ENCODE measurements around the gene C1QTNF3.

Gene C1QTNF3

DNA sequence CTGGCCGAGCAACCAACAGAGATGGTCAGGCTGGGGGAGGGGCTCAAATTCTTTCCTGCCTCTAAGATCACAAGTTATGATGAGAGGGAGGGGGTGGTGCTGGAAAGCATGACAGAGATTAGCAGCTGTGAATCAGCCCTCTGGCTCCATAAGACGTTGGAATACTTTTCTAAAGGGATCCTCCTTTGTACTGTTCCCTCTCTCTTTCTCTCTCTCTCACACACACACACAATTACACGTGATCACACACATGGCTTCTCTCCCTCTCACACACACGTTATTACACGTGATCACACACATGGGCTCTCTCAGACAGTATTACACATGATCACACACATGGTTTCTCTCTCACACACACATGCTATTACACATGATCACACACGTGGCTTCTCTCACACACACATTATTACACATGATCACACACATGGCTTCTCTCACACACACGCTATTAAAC lies 58.3 kb downstream of the C1QTNF3 start, which contains the start of gene SLC45A2:
SLC45A2 (minus strand) TSS at position 23 of the 454 bp plus-strand sequence. CDS start 110 bp downstream, outside the sequence.
- Histone ChIP-seq H3K27ac (ENCODE audit: low read depth in 2 of 2, low read length in 2 of 2) (no peak within 1 kb of the TSS), H3K9ac (ENCODE audit: low read depth in 1 of 2, low read length in 2 of 2) (no peak within 1 kb of the TSS), H3K4me1 (ENCODE audit: control insufficient read depth in 2 of 2, insufficient read depth in 2 of 2, low read length in 2 of 2) (no peaks in the 10 kb centered on the region), H3K36me3 (ENCODE audit: control insufficient read depth in 2 of 2, insufficient read depth in 2 of 2, low read length in 2 of 2) (peaks cover 22 to 23% of the 10 kb centered on the region in 2 donors), H3K9me3 (ENCODE audit: control insufficient read depth in 2 of 2, low read length in 2 of 2) (no peaks in the 10 kb centered on the region), H3K4me3 (ENCODE audit: low read length in 2 of 2) (no peak within 1 kb of the TSS), H3K27me3 (ENCODE audit: control insufficient read depth in 2 of 2, insufficient read depth in 2 of 2, low read length in 2 of 2) (no peaks in the 10 kb centered on the region)

GRCh38 chr5:33984178-33984577 lies 58.8 kb downstream of the C1QTNF3 start:
- H3K4me3 ChIP-seq (ENCODE audit: low read length in 2 of 2): no peak overlapping the region
- H3K27ac ChIP-seq (ENCODE audit: low read depth in 2 of 2, low read length in 2 of 2): no peak overlapping the region
- no peak overlapping the region for H3K9ac ChIP-seq (ENCODE audit: low read depth in 1 of 2, low read length in 2 of 2)

DNA sequence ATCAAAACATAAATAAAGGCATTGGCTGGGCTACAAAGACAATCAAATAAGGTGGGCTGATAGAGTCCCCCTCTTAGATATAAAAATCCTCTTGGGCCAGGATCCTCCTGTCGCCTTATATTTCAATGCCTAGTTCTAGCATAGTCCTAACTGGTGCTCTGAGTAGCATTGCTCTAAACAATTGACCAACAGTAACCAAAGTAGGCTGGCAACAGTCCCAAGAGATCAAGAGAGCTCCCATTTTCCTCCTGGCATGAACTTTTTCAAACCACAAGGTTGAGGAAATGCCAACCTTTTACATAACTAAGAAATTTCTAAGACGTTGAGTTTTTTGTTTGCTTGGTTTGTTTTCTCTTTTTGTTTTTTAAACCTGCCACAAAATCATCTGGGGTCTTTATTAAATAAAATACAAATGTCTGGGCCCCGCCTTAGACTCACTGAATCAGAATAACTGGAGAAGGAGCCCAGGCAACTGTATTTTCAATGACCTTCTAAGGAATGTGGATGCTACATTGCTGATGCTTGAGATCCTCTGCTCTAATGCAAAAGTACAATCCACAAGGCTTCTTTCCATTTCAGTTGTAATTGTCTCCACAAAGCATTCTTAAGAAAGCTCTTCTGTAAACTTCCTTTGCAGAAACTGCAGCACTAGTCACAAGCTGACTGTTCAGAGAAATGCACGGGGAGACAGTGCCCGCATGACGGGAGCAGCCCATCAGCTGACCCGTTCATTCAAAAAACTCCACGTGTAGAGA lies 61.4 kb downstream of the C1QTNF3 start:
- no peak overlapping the region for H3K27ac ChIP-seq (ENCODE audit: low read depth in 2 of 2, low read length in 2 of 2)
- H3K4me1 ChIP-seq (ENCODE audit: control insufficient read depth in 2 of 2, insufficient read depth in 2 of 2, low read length in 2 of 2): no peaks in the 10 kb centered on the region
- no peak overlapping the region for H3K9ac ChIP-seq (ENCODE audit: low read depth in 1 of 2, low read length in 2 of 2)
- no peak overlapping the region for H3K4me3 ChIP-seq (ENCODE audit: low read length in 2 of 2)
- peaks cover 0 to 1% of the 10 kb centered on the region in 2 donors for H3K36me3 ChIP-seq (ENCODE audit: control insufficient read depth in 2 of 2, insufficient read depth in 2 of 2, low read length in 2 of 2)
- no peaks in the 10 kb centered on the region for H3K27me3 ChIP-seq (ENCODE audit: control insufficient read depth in 2 of 2, insufficient read depth in 2 of 2, low read length in 2 of 2)
- H3K9me3 ChIP-seq (ENCODE audit: control insufficient read depth in 2 of 2, low read length in 2 of 2): no peaks in the 10 kb centered on the region

More at GRCh38 chr5:33984178-33984577, 58.8 kb downstream of the C1QTNF3 start:
- no peaks in the 10 kb centered on the region for H3K9me3 ChIP-seq (ENCODE audit: control insufficient read depth in 2 of 2, low read length in 2 of 2)
- no peaks in the 10 kb centered on the region for H3K4me1 ChIP-seq (ENCODE audit: control insufficient read depth in 2 of 2, insufficient read depth in 2 of 2, low read length in 2 of 2)
- no peaks in the 10 kb centered on the region for H3K27me3 ChIP-seq (ENCODE audit: control insufficient read depth in 2 of 2, insufficient read depth in 2 of 2, low read length in 2 of 2)
- peaks cover 20 to 22% of the 10 kb centered on the region in 2 donors for H3K36me3 ChIP-seq (ENCODE audit: control insufficient read depth in 2 of 2, insufficient read depth in 2 of 2, low read length in 2 of 2)

DNA sequence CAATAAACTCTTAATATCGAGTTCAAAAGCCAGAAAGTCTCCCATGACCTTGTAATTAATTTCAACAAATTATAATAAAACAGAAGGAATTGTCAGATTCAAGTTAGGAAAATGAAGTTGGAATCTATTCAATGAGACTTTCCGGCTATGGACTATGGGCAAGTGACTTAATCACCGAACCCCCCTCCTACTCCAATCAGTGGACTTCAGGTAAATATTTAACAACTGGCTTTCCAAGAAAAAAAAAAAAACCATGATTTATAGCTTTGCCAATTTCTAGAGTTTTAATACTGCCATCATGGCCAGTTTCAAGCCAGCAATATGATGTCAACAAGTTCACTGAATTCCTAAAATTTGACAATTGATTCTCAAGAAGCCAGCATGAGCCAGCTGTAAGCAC lies 63.0 kb downstream of the C1QTNF3 start:
- no peaks in the 10 kb centered on the region for H3K27me3 ChIP-seq (ENCODE audit: control insufficient read depth in 2 of 2, insufficient read depth in 2 of 2, low read length in 2 of 2)
- H3K4me1 ChIP-seq (ENCODE audit: control insufficient read depth in 2 of 2, insufficient read depth in 2 of 2, low read length in 2 of 2): no peaks in the 10 kb centered on the region
- H3K27ac ChIP-seq (ENCODE audit: low read depth in 2 of 2, low read length in 2 of 2): no peak overlapping the region
- H3K9me3 ChIP-seq (ENCODE audit: control insufficient read depth in 2 of 2, low read length in 2 of 2): no peaks in the 10 kb centered on the region
- H3K4me3 ChIP-seq (ENCODE audit: low read length in 2 of 2): no peak overlapping the region
- no peaks in the 10 kb centered on the region for H3K36me3 ChIP-seq (ENCODE audit: control insufficient read depth in 2 of 2, insufficient read depth in 2 of 2, low read length in 2 of 2)
- no peak overlapping the region for H3K9ac ChIP-seq (ENCODE audit: low read depth in 1 of 2, low read length in 2 of 2)

GRCh38 chr5:33978306-33978705 lies 64.7 kb downstream of the C1QTNF3 start:
- H3K27ac ChIP-seq (ENCODE audit: low read depth in 2 of 2, low read length in 2 of 2): no peak overlapping the region
- H3K4me3 ChIP-seq (ENCODE audit: low read length in 2 of 2): no peak overlapping the region
- H3K9ac ChIP-seq (ENCODE audit: low read depth in 1 of 2, low read length in 2 of 2): no peak overlapping the region
- H3K9me3 ChIP-seq (ENCODE audit: control insufficient read depth in 2 of 2, low read length in 2 of 2): no peaks in the 10 kb centered on the region
- no peaks in the 10 kb centered on the region for H3K36me3 ChIP-seq (ENCODE audit: control insufficient read depth in 2 of 2, insufficient read depth in 2 of 2, low read length in 2 of 2)
- H3K4me1 ChIP-seq (ENCODE audit: control insufficient read depth in 2 of 2, insufficient read depth in 2 of 2, low read length in 2 of 2): no peaks in the 10 kb centered on the region
- H3K27me3 ChIP-seq (ENCODE audit: control insufficient read depth in 2 of 2, insufficient read depth in 2 of 2, low read length in 2 of 2): no peaks in the 10 kb centered on the region

- no peaks in the 10 kb centered on the region for H3K27me3 ChIP-seq (ENCODE audit: control insufficient read depth in 2 of 2, insufficient read depth in 2 of 2, low read length in 2 of 2)
These were observed 66.7 kb downstream of the C1QTNF3 start for GRCh38 chr5:33976307-33976706.

DNA sequence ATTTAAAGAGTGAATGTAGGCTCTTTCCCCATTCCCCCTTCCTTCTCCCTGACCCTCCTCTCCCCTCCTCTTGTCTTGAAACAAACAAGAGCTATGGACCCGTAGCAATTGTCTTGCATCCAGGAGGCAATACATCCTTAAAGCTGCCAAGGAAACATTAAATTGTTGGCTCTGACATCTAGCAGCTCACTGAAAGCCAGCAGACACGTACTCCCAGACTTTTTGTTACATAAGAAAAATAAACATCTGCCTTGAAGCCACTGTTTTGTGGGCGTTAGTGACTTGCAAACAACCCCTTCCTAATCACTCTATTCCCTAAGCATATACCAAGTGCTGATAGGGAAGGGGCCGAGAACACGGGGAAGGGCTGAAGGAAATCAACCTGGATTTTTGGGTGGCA lies 67.2 kb downstream of the C1QTNF3 start:
- no peak overlapping the region for H3K9ac ChIP-seq (ENCODE audit: low read depth in 1 of 2, low read length in 2 of 2)
- no peaks in the 10 kb centered on the region for H3K4me1 ChIP-seq (ENCODE audit: control insufficient read depth in 2 of 2, insufficient read depth in 2 of 2, low read length in 2 of 2)
- no peaks in the 10 kb centered on the region for H3K36me3 ChIP-seq (ENCODE audit: control insufficient read depth in 2 of 2, insufficient read depth in 2 of 2, low read length in 2 of 2)
- no peak overlapping the region for H3K27ac ChIP-seq (ENCODE audit: low read depth in 2 of 2, low read length in 2 of 2)
- H3K27me3 ChIP-seq (ENCODE audit: control insufficient read depth in 2 of 2, insufficient read depth in 2 of 2, low read length in 2 of 2): no peaks in the 10 kb centered on the region
- no peaks in the 10 kb centered on the region for H3K9me3 ChIP-seq (ENCODE audit: control insufficient read depth in 2 of 2, low read length in 2 of 2)
- no peak overlapping the region for H3K4me3 ChIP-seq (ENCODE audit: low read length in 2 of 2)

More at GRCh38 chr5:33976307-33976706, 66.7 kb downstream of the C1QTNF3 start:
- Histone ChIP-seq H3K9me3 (ENCODE audit: control insufficient read depth in 2 of 2, low read length in 2 of 2) (no peaks in the 10 kb centered on the region), H3K4me1 (ENCODE audit: control insufficient read depth in 2 of 2, insufficient read depth in 2 of 2, low read length in 2 of 2) (no peaks in the 10 kb centered on the region), H3K36me3 (ENCODE audit: control insufficient read depth in 2 of 2, insufficient read depth in 2 of 2, low read length in 2 of 2) (no peaks in the 10 kb centered on the region), H3K4me3 (ENCODE audit: low read length in 2 of 2) (no peak overlapping the region), H3K9ac (ENCODE audit: low read depth in 1 of 2, low read length in 2 of 2) (no peak overlapping the region), H3K27ac (ENCODE audit: low read depth in 2 of 2, low read length in 2 of 2) (no peak overlapping the region)

DNA sequence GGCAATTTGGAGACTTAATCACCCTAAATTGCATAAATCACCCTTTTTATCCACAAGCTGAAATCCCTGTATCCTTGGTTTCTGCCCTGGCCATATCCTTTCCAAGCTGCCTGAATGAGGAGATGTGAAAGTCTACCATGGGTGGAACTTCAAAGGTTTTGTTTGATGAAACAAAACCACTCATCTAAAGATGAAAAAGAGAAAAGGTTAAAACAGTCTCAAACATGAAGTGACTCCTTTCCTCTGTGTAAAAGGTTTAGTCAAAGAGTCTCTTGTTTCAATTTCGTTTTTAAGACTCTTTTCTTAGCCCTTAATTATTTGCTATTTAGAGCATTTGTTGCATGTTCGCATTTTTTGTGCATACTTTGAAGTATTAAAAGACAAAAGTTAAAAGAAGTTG lies 69.7 kb downstream of the C1QTNF3 start:
- H3K4me1 ChIP-seq (ENCODE audit: control insufficient read depth in 2 of 2, insufficient read depth in 2 of 2, low read length in 2 of 2): no peaks in the 10 kb centered on the region
- no peaks in the 10 kb centered on the region for H3K9me3 ChIP-seq (ENCODE audit: control insufficient read depth in 2 of 2, low read length in 2 of 2)
- H3K36me3 ChIP-seq (ENCODE audit: control insufficient read depth in 2 of 2, insufficient read depth in 2 of 2, low read length in 2 of 2): no peaks in the 10 kb centered on the region
- no peak overlapping the region for H3K27ac ChIP-seq (ENCODE audit: low read depth in 2 of 2, low read length in 2 of 2)
- H3K9ac ChIP-seq (ENCODE audit: low read depth in 1 of 2, low read length in 2 of 2): no peak overlapping the region
- no peaks in the 10 kb centered on the region for H3K27me3 ChIP-seq (ENCODE audit: control insufficient read depth in 2 of 2, insufficient read depth in 2 of 2, low read length in 2 of 2)
- H3K4me3 ChIP-seq (ENCODE audit: low read length in 2 of 2): no peak overlapping the region

DNA sequence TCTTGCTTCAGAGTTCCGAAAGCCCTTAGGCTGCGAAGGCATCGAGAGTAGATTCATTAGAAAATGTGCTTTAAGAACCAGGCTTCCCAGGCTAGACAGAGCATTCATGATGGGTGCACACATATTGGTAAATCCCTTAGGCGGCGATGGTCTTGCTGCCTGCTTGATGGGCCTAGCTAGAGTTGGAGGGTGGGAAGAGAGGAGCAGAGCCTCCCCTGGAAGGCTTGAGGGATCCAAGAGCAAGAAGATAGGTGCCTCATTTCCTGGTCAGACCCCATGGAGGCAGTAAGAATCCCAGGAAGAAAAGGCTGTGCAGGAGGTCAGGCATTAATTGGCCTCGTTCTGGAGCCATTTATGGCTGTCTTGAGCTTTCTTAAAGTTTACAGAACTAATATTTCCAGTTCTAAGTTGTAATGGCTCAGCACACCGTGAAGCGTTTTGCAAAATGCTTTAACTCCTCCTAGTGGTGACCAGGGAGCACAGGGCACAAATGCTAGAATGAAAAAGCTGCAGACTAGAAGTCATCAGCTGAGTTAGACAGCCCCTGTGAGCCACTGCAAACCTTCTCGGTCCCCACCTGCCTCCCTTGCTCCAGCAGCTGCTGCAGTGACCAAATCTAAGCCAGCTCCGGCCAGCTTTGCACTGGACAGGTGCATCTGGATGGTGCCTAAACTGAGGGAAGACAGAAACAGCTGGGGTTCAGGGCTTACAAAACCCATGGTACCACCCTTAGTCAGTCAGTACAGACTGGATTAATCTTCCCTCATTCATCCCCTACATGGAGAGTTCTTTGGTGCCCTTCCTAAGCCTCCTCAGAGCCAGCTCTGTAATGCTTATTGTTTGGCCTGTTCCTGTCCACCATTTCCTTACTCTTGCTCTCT lies 73.2 kb downstream of the C1QTNF3 start:
- Histone ChIP-seq H3K27me3 (ENCODE audit: control insufficient read depth in 2 of 2, insufficient read depth in 2 of 2, low read length in 2 of 2) (no peaks in the 10 kb centered on the region), H3K36me3 (ENCODE audit: control insufficient read depth in 2 of 2, insufficient read depth in 2 of 2, low read length in 2 of 2) (no peaks in the 10 kb centered on the region), H3K4me1 (ENCODE audit: control insufficient read depth in 2 of 2, insufficient read depth in 2 of 2, low read length in 2 of 2) (no peaks in the 10 kb centered on the region), H3K4me3 (ENCODE audit: low read length in 2 of 2) (no peak overlapping the region), H3K27ac (ENCODE audit: low read depth in 2 of 2, low read length in 2 of 2) (no peak overlapping the region), H3K9me3 (ENCODE audit: control insufficient read depth in 2 of 2, low read length in 2 of 2) (no peaks in the 10 kb centered on the region), H3K9ac (ENCODE audit: low read depth in 1 of 2, low read length in 2 of 2) (no peak overlapping the region)
